ENCODE results near the gene HNF1A.

The HNF1A gene

GRCh38 chr12:121050725-121051124 lies 72.4 kb downstream of the HNF1A start:
- DNase-seq (ENCODE audit: low spot score) = no peak
